ENCODE data around the gene HEBP2.

HEBP2 gene

GRCh38 chr6:138451043-138451442, 47.0 kb downstream of the HEBP2 start:
- TF ChIP-seq GLIS3 (CRISPR knock-in tag; IDR thresholded peaks at IDR 0.05) (no peak), TOX (CRISPR knock-in tag; IDR thresholded peaks at IDR 0.05; ENCODE audit: borderline replicate concordance) (no peak), OSR1 (CRISPR knock-in tag; IDR thresholded peaks at IDR 0.05) (no peak), TSHZ2 (CRISPR knock-in tag; IDR thresholded peaks at IDR 0.05) (no peak), SNAI2 (CRISPR knock-in tag; IDR thresholded peaks at IDR 0.05) (no peak), ESRRG (CRISPR knock-in tag; IDR thresholded peaks at IDR 0.05) (no peak)
- ATAC-seq = no peak

GRCh38 chr6:138454981-138455706, 51.1 kb downstream of the HEBP2 start:
- 0 out of 3 replicates have a peak, but pooled peaks have one; percentile 38 for ATAC-seq
- TF ChIP-seq PPARA (CRISPR knock-in tag; IDR thresholded peaks at IDR 0.05; ENCODE audit: borderline replicate concordance) = no peak
- TF ChIP-seq CSRNP3 (CRISPR knock-in tag; IDR thresholded peaks at IDR 0.05) = no peak
- no peak for TF ChIP-seq OSR1 (CRISPR knock-in tag; IDR thresholded peaks at IDR 0.05)
- TF ChIP-seq TCF4 (CRISPR knock-in tag; IDR thresholded peaks at IDR 0.05; ENCODE audit: borderline replicate concordance) = no peak
- TF ChIP-seq, protein P1, sequence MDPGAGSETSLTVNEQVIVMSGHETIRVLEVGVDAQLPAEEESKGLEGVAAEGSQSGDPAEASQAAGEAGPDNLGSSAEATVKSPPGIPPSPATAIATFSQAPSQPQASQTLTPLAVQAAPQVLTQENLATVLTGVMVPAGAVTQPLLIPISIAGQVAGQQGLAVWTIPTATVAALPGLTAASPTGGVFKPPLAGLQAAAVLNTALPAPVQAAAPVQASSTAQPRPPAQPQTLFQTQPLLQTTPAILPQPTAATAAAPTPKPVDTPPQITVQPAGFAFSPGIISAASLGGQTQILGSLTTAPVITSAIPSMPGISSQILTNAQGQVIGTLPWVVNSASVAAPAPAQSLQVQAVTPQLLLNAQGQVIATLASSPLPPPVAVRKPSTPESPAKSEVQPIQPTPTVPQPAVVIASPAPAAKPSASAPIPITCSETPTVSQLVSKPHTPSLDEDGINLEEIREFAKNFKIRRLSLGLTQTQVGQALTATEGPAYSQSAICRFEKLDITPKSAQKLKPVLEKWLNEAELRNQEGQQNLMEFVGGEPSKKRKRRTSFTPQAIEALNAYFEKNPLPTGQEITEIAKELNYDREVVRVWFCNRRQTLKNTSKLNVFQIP (CRISPR knock-in tag; IDR thresholded peaks at IDR 0.05; ENCODE audit: borderline replicate concordance, low read depth) = no peak
- TF ChIP-seq RARB (CRISPR knock-in tag; IDR thresholded peaks at IDR 0.05) = no peak
- TF ChIP-seq TSHZ2 (CRISPR knock-in tag; IDR thresholded peaks at IDR 0.05) = no peak
- TF ChIP-seq ARNTL (CRISPR knock-in tag; IDR thresholded peaks at IDR 0.05; ENCODE audit: borderline replicate concordance, low read depth) = no peak
- TF ChIP-seq ZNF70 (CRISPR knock-in tag; IDR thresholded peaks at IDR 0.05) = no peak
- no peak for TF ChIP-seq GLIS3 (CRISPR knock-in tag; IDR thresholded peaks at IDR 0.05)
- TF ChIP-seq TOX (CRISPR knock-in tag; IDR thresholded peaks at IDR 0.05; ENCODE audit: borderline replicate concordance) = no peak
- TF ChIP-seq ISL1 (CRISPR knock-in tag; IDR thresholded peaks at IDR 0.05) = no peak

- ATAC-seq = no peak
- no peak for TF ChIP-seq ZNF70 (CRISPR knock-in tag; IDR thresholded peaks at IDR 0.05)
- no peak for TF ChIP-seq SNAI2 (CRISPR knock-in tag; IDR thresholded peaks at IDR 0.05)
Observed at GRCh38 chr6:138455746-138456400, 51.9 kb downstream of the HEBP2 start.

- no peak for ATAC-seq
- TF ChIP-seq BACH2 (CRISPR knock-in tag; IDR thresholded peaks at IDR 0.05; ENCODE audit: borderline replicate concordance) (no peak), RARB (CRISPR knock-in tag; IDR thresholded peaks at IDR 0.05) (no peak), ZC3H10 (CRISPR knock-in tag; IDR thresholded peaks at IDR 0.05) (no peak)
Observed at GRCh38 chr6:138456401-138456790, 52.4 kb downstream of the HEBP2 start.

All from SK-N-SH treated with all-trans-retinoic acid at 6 μM for 48 hours (cell line).